Endometrial microvascular endothelial cells (primary cell): ENCODE measurements around the gene DGCR2. TPM values are rescaled to one million over a fixed set of nuclear protein-coding genes. Genes with fewer than 3 reads are reported as not detected.

ENCODE experiments used
- total RNA-seq: library from RNA; depleted of rRNA; stranded (reverse); fragments of >200 nt; gene quantifications from one replicate; pipeline ENCODE4 v1.2.3, GENCODE V29; 2015; ENCODE audit errors: inconsistent ontology term

DGCR2 gene
- total RNA-seq, 1 donor from 2014 or later, result 40.7 TPM

Other genes starting within 250 kb of the DGCR2 start
- 2.4 TPM for gene DGCR6, start 216.1 kb downstream of the DGCR2 start, total RNA-seq
- not detected for gene PRODH, start 186.1 kb downstream of the DGCR2 start, total RNA-seq
- not detected for gene TSSK2, start 8.9 kb upstream of the DGCR2 start, total RNA-seq
- 20.4 TPM for gene ESS2, start 22.2 kb upstream of the DGCR2 start, total RNA-seq
- gene GSC2, start 27.9 kb upstream of the DGCR2 start, total RNA-seq, result not detected
- gene SLC25A1, start 56.3 kb upstream of the DGCR2 start, total RNA-seq, result 76.7 TPM
- gene CLTCL1, start 169.3 kb upstream of the DGCR2 start, total RNA-seq, result 1.8 TPM